Activated naive CD8-positive, alpha-beta T cell treated with anti-CD3 and anti-CD28 coated beads, Interleukin-2, amount 10 ng/mL, durations not matched to agents 7 days and 5 days (primary cell): ENCODE data around the gene KIAA0232. TPM values are rescaled to one million over a fixed set of nuclear protein-coding genes. Genes with fewer than 3 reads are reported as not detected.

Experiments
- ATAC-seq: fragments of 150-1000 bp; cut with Tn5 transposase; one replicate; pipeline ENCODE4 v1.10.0; 2021; ENCODE audit warnings: low read depth, moderate library complexity
- POLR2A ChIA-PET: fragments of 350-600 bp; sonication (Branson Sonifier 250); formaldehyde crosslinking; loops from one replicate; lab custom pipeline; 2021; ENCODE audit warnings: antibody characterized with exemption; lab: Charles Lee
- DNase-seq: peaks from one replicate; pipeline ENCODE4 v3.0.0; 2021
- H3K27ac Mint-ChIP-seq: one replicate; pipeline ENCODE4 v1.8.0; 2022; ENCODE audit warnings: mild to moderate bottlenecking, mixed read lengths
- H3K27me3 Mint-ChIP-seq: one replicate; pipeline ENCODE4 v1.8.0; 2022; ENCODE audit warnings: mild to moderate bottlenecking, moderate library complexity, mixed read lengths
- H3K36me3 Mint-ChIP-seq: one replicate; pipeline ENCODE4 v1.8.0; 2021; ENCODE audit warnings: mild to moderate bottlenecking, mixed read lengths
- H3K4me1 Mint-ChIP-seq: one replicate; pipeline ENCODE4 v1.8.0; 2021; ENCODE audit warnings: mixed read lengths
- H3K4me3 Mint-ChIP-seq: one replicate; pipeline ENCODE4 v1.8.0; 2022; ENCODE audit warnings: mild to moderate bottlenecking, moderate library complexity, mixed read lengths
- H3K9me3 Mint-ChIP-seq: one replicate; pipeline ENCODE4 v1.8.0; 2021; ENCODE audit warnings: mixed read lengths
- total RNA-seq, 2 experiments: library from RNA; stranded (reverse); gene quantifications; one replicate each; pipeline ENCODE4 v1.2.3, GENCODE V29; 2021

Gene KIAA0232
- total RNA-seq, 2 experiments from 2014 or later = 21.5 to 23.9 TPM

DNA sequence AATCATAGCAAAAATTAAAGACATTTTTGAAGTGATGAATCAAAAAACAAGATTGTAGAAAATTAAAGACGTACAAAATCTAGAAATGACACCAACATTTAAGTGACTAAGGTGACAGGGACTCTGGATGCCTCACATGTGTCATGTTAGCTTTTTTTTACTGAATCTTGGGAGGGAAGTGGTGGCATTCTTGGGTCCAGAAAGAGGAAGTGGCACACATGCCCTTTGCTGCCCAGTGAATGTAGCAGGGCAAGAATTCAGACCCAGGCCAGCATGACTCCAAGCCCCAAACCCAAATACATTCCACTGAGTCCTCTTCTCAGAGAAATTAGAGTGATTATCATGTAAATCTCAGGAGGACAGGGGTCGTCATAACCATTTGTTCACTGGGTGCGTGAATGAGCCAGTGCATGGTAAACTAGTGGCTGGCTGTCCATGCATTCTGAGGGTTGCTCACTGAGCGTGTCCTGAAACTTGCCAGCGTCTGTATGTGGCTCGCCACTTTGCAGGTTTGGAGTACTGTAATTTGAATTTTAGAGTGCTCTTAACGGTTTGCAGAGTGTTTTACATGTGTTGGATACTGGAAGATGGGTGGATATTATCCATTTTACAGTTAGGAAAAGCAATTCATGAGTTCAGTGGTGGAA, 71.7 kb downstream of the KIAA0232 start:
- DNase-seq (no peak), ATAC-seq (no peak)
- Mint-ChIP-seq H3K4me3 (no peak overlapping the region), H3K36me3 (peaks cover 48% of the 10 kb centered on the region), H3K27ac (no peak overlapping the region), H3K9me3 (peaks cover 12% of the 10 kb centered on the region), H3K27me3 (no peaks in the 10 kb centered on the region), H3K4me1 (peaks cover 13% of the 10 kb centered on the region)
- POLR2A ChIA-PET = no interaction called here

DNA sequence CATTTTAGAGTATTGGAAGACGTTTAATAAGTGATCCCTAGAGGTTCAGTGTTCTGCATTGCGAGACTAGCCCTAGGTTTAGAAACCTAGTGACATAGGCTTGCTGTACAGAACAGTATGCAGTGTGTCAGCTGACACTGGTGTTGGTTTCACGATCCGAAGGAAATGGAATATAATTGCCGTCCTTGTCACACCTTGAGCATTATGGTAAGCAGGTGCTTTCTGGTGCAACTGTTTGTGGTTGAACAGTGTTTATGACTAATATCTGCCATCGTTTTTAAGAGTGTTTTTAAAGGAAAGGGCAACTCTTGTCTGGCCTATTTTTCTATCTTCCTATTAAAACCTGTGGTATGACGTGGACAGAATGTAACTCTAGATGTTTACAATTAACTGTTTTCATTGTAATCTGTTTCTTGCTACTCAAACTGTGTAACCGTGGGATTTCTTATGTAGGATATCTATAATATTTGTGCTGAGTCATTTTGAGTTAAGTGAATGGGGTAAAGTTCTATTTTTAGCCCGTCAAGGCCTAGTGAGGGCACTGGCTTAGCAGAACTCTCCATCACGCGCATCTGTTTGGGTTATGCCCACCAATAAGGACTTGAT, 73.3 kb downstream of the KIAA0232 start:
- Mint-ChIP-seq H3K27ac (no peak overlapping the region), H3K4me3 (no peak overlapping the region)

DNA sequence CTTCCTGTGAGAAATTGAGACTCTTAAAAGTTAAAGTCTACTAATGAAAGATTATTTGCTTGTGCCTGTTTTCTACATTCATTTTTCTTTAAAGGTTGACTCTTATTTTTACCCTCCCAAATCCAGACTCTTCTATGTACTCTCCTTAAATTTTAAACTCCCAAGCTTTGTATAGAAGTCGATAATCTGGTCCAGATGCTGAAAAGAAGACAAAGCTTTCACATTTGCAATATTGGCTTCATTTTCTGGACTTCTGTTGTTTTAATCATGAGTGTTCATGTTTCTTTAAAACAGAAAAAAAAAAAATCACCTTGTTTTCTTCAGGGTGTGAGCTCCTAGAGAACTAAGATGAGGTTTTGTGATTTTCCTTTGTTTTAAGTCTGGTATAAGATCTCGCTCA, 73.9 kb downstream of the KIAA0232 start:
- Mint-ChIP-seq H3K9me3 (peaks cover 10% of the 10 kb centered on the region), H3K27ac (peak overlapping the region; percentile 6), H3K4me1 (peaks cover 13% of the 10 kb centered on the region), H3K4me3 (no peak overlapping the region), H3K36me3 (peaks cover 36% of the 10 kb centered on the region), H3K27me3 (no peaks in the 10 kb centered on the region)
- no peak for ATAC-seq
- no peak for DNase-seq
- POLR2A ChIA-PET = interaction anchor here (0.7 kb wide), 1 partner anchor 71 kb away, joined by 3 read pairs; no protein-coding TSS in a partner anchor

More for the DNA sequence above, 73.3 kb downstream of the KIAA0232 start:
- Mint-ChIP-seq H3K4me1 (peaks cover 13% of the 10 kb centered on the region), H3K36me3 (peaks cover 36% of the 10 kb centered on the region), H3K27me3 (no peaks in the 10 kb centered on the region), H3K9me3 (peaks cover 11% of the 10 kb centered on the region)
- no peak for DNase-seq
- POLR2A ChIA-PET = interaction anchor here (0.7 kb wide), 1 partner anchor 70 kb away, joined by 3 read pairs; no protein-coding TSS in a partner anchor
- peak; percentile 54 for ATAC-seq

DNA sequence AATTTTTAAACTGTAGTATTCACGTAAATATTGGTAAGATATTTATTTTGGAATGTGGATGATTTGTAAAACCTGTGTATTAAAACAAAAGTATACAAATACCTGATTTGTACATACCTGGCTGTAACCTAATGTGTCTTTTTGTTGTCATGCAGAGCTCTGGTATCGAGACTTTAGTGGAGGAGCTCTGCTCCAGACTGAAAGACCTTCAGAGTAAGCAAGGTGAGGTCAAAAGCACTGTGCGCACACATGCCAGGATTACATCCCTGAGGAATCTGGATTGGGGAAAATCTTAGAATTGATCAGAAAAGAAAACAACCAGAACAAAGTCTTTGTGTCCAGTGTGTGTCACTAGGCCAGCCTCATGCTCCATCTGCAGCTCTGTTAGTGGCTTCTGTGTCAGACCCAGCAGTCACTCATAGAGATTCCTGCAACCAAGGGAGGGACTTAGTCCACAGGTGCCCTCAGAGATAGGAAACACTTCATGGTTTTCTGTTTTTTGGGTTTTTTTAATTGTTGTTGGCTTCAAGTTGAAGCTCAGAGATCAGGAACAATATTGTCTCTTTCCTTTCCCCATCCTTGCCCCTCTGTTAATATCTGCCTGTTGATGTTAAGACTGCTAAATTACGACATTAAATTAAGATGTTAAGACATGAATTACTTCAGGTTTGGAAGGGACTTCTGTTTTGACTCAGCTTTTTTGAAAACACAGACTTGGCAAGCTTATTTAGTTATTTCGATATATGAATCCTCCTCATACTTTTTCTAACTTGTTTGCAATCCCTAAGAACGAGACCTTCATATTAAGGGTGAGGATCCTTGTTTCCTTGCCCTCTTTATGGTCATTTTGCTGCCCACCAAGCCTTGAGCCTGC, 74.7 kb downstream of the KIAA0232 start:
- Mint-ChIP-seq H3K27ac (no peak overlapping the region), H3K9me3 (peaks cover 10% of the 10 kb centered on the region), H3K36me3 (peaks cover 34% of the 10 kb centered on the region), H3K4me1 (peaks cover 13% of the 10 kb centered on the region), H3K27me3 (no peaks in the 10 kb centered on the region), H3K4me3 (no peak overlapping the region)
- POLR2A ChIA-PET = no interaction called here
- ATAC-seq (no peak), DNase-seq (no peak)

DNA sequence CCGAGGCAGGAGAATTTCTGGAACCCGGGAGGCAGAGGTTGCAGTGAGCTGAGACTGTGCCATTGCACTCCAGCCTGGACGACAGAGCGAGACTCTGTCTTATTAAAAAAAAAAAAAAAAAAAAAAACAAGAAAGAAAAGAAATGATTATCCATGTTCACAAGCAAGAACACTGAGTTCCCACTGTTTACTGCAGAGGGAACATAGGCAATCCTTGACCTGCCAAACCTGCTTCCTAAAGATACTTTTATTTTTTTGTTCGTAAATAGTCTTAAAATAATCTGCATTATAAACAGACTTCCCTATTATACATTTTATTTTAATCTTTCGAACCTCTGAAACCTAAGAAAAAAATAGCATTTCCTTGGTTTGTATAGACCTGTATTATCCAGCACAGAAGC, 76.5 kb downstream of the KIAA0232 start:
- Mint-ChIP-seq H3K36me3 (peaks cover 25% of the 10 kb centered on the region), H3K27ac (no peak overlapping the region)

DNA sequence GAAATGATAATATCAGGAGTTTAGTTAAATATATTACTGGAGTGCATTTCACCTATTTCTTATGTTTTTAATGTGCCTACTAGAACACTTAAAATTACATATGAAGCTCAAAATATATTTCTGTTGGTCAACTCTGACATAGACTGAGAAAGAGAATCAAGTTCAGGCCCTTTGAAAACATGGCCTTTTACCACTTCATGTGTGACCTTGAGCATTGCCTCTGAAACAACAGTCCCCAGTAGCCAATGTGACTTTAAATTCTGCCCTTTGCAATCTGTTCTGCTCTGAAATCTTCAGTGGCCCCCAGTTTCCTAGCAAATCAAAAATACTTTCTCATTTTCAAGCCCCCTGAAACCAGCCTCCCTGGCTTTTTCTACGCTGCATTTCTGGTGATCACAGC, 77.0 kb downstream of the KIAA0232 start:
- Mint-ChIP-seq H3K36me3 (peaks cover 23% of the 10 kb centered on the region), H3K4me1 (peaks cover 4% of the 10 kb centered on the region), H3K9me3 (no peaks in the 10 kb centered on the region), H3K27ac (no peak overlapping the region), H3K4me3 (no peak overlapping the region), H3K27me3 (no peaks in the 10 kb centered on the region)
- DNase-seq (no peak), ATAC-seq (no peak)
- POLR2A ChIA-PET = interaction anchor here (1.1 kb wide), 1 partner anchor 76 kb away, joined by 3 read pairs; no protein-coding TSS in a partner anchor

More for the DNA sequence above, 76.5 kb downstream of the KIAA0232 start:
- no peak for ATAC-seq
- POLR2A ChIA-PET = no interaction called here
- Mint-ChIP-seq H3K9me3 (no peaks in the 10 kb centered on the region), H3K4me3 (no peak overlapping the region), H3K4me1 (peaks cover 7% of the 10 kb centered on the region), H3K27me3 (no peaks in the 10 kb centered on the region)
- no peak for DNase-seq

DNA sequence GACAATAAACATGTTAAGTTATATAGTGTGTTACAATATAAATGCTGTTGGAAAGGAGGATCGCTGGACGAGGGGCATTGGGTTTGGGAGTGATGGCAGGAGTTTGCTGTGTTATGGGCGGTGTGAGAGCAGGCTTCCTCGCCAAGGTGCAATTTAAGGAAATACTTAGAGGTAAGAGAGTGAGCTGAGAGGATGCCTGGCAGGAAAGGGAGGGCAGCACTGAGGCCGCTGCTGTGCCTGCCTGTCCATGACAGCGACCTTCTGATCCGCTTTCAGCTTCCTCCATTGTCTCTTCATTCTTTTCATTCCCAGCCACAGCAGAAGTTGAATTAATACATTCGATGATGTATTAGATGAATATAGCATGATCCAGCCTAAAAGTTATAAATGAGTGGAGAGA, 85.9 kb downstream of the KIAA0232 start:
- DNase-seq (no peak), ATAC-seq (no peak)
- POLR2A ChIA-PET = no interaction called here
- peaks cover 3% of the 10 kb centered on the region for H3K36me3 Mint-ChIP-seq
- H3K4me3 Mint-ChIP-seq = no peak overlapping the region
- H3K27me3 Mint-ChIP-seq = no peaks in the 10 kb centered on the region
- peaks cover 2% of the 10 kb centered on the region for H3K4me1 Mint-ChIP-seq
- no peaks in the 10 kb centered on the region for H3K9me3 Mint-ChIP-seq
- no peak overlapping the region for H3K27ac Mint-ChIP-seq

DNA sequence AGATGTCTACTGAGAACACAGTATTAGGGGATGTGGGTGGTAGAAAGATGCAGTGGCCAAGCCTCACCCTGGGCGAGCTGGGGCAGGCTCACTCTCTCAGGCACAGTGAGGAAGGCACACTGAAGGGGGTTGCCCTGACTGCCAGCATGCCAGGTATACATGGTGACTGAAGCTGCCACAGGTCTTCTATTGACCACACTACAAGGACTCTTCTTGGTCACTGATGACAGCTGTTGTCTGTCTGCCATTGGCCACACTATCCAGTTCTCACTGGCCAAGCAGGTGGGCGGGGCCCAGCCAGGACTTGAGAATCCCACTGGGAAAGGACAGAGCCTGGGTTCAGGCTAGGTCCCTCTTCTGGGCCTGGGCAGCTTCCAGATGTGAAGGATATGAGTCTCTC, 87.4 kb downstream of the KIAA0232 start:
- ATAC-seq (no peak), DNase-seq (no peak)
- POLR2A ChIA-PET = no interaction called here
- H3K27me3 Mint-ChIP-seq = no peaks in the 10 kb centered on the region
- H3K4me3 Mint-ChIP-seq = no peak overlapping the region
- no peak overlapping the region for H3K27ac Mint-ChIP-seq
- H3K36me3 Mint-ChIP-seq = no peaks in the 10 kb centered on the region
- H3K4me1 Mint-ChIP-seq = peaks cover 4% of the 10 kb centered on the region
- no peaks in the 10 kb centered on the region for H3K9me3 Mint-ChIP-seq

DNA sequence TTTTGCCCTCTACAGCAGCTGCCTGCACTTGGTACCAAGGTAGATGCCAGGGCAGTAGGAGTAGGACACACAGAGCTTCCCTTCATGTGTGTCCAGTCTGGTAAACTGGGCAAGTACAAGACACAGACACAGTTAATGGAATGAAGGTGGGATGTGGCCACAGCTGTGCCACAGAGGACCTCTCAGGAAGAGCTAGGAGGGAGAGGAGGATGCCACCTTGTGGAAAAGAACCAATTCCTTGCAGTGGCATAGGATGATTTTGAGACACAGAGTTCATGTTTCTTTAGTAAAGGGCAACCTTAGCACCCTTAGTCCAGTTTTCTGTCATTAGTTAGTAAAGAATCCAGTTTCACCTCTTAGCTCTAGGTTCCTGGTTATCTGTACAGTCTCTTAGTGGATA, 90.8 kb downstream of the KIAA0232 start:
- ATAC-seq = no peak
- POLR2A ChIA-PET = interaction anchor here (0.6 to 2.4 kb wide), 7 partner anchors 26 to 199 kb away, joined by 3 to 11 read pairs (median 4); partner anchors contain the start of genes GRPEL1 and KIAA0232
- no peak for DNase-seq
- Mint-ChIP-seq H3K27ac (no peak overlapping the region), H3K36me3 (peaks cover 7% of the 10 kb centered on the region), H3K9me3 (no peaks in the 10 kb centered on the region), H3K4me1 (peaks cover 10% of the 10 kb centered on the region), H3K4me3 (no peak overlapping the region), H3K27me3 (no peaks in the 10 kb centered on the region)

DNA sequence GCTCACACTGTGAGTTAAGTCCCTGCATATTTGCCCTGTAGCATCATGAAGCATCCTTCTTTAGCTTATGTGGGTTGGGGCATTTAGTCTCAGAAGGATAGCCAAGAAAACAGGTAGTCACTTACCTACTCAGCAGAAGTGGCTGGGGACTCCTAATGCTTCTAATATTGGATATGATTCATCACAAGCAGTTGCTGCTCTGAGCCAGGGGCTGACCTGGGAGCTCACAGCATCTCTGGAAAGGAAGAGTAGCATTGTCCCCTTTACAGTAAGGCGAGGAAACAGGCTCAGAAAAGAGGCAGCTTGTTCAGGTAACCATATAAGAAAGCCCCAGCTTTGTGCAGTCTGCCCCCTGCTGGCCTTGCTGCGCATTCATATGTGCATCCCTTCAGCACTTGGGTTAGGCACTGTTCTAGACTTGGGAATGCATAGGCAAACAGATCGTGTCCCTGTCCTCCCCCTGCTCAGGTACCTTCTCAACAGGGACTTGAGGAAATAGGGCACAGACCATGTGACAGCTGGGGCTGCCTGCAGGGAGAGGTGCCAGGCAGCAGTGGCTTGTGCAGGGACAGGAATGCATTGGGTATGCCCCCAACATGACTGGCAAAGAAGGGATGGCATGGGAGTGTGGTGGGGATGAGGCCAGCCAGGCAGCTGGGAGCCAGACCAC, 91.4 kb downstream of the KIAA0232 start:
- POLR2A ChIA-PET = interaction anchor here (0.6 to 2.4 kb wide), 7 partner anchors 26 to 199 kb away, joined by 3 to 11 read pairs (median 4); partner anchors contain the start of genes GRPEL1 and KIAA0232
- H3K27me3 Mint-ChIP-seq = no peaks in the 10 kb centered on the region
- peaks cover 10% of the 10 kb centered on the region for H3K4me1 Mint-ChIP-seq
- H3K9me3 Mint-ChIP-seq = no peaks in the 10 kb centered on the region
- ATAC-seq (peak; percentile 87), DNase-seq (peak; percentile 82)
- no peak overlapping the region for H3K4me3 Mint-ChIP-seq
- H3K27ac Mint-ChIP-seq = no peak overlapping the region
- peaks cover 10% of the 10 kb centered on the region for H3K36me3 Mint-ChIP-seq

DNA sequence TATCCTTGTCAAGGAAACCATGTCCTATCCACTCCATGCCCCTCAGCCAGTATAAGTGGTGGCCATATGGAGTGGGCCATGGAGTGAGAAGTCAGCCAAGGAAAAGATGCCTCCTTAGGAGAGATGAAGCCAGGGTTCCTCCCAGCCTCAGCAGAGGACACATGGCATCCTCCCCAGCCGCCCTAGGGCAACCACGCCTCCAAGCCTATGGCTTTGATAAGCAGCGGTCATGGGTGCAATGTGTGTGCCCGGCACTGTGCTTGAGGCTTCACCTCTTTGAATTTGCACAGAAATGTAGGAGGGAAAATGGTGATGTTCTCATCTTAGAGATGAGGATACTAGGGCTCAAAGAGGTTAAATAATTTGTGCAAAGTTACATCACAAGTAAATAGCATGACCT, 92.5 kb downstream of the KIAA0232 start:
- DNase-seq (no peak), ATAC-seq (no peak)
- Mint-ChIP-seq H3K4me1 (peaks cover 10% of the 10 kb centered on the region), H3K27ac (no peak overlapping the region), H3K9me3 (no peaks in the 10 kb centered on the region), H3K4me3 (no peak overlapping the region), H3K36me3 (peaks cover 12% of the 10 kb centered on the region), H3K27me3 (no peaks in the 10 kb centered on the region)
- POLR2A ChIA-PET = interaction anchor here (2.1 to 2.4 kb wide), 2 partner anchors 155 to 201 kb away, joined by 7 to 11 read pairs; a partner anchor contains a TSS

DNA sequence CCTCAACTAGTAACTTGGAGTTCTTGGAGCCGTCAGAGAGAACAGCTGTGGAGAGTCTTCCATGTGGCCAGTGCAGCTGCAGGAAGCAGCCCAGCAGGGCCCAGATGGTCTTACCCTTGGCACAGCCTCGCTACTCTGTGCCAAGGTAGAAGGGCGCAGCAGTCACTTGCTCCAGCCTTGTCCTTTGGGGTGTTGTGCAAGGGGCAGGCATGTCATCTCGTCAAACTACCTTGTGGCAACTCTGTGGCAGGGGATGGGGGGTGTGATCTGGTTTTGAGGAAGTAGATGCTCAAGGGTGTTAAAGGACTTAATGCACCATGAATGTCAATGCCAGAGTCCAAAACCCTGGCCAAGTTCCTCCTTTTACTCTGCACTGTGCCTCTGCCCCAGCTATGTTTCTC, 92.9 kb downstream of the KIAA0232 start:
- Mint-ChIP-seq H3K4me1 (peaks cover 10% of the 10 kb centered on the region), H3K4me3 (no peak overlapping the region), H3K27me3 (no peaks in the 10 kb centered on the region), H3K36me3 (peaks cover 14% of the 10 kb centered on the region), H3K27ac (no peak overlapping the region), H3K9me3 (no peaks in the 10 kb centered on the region)
- DNase-seq (no peak), ATAC-seq (no peak)
- POLR2A ChIA-PET = interaction anchor here (2.1 kb wide), 1 partner anchor 201 kb away, joined by 7 read pairs; a partner anchor contains a TSS

DNA sequence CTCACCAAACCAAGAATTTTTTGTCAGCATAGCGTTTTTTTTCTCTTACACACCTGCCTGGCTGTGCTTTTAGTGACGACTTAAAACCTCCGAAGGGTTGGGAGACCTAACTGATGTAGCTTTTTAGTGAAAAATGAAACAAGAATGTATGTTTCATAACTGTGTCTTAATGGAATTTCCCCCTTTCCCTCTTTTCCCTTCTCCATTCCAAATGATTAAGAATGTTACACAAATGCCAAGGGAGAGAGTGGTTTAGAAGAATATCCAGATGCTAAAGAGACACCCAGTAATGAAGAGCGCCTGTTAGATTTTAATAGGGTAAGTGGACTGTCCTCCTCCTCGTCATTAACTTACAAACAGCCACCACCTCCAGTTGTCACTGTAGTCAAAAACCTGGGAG, 93.9 kb downstream of the KIAA0232 start:
- Mint-ChIP-seq H3K4me3 (no peak overlapping the region), H3K4me1 (peaks cover 10% of the 10 kb centered on the region), H3K36me3 (peaks cover 15% of the 10 kb centered on the region), H3K27me3 (no peaks in the 10 kb centered on the region), H3K27ac (no peak overlapping the region), H3K9me3 (no peaks in the 10 kb centered on the region)
- POLR2A ChIA-PET = no interaction called here
- no peak for ATAC-seq
- DNase-seq = no peak
